ENCODE results near the gene CASTOR2. TPM values are rescaled to one million over a fixed set of nuclear protein-coding genes. Genes with fewer than 3 reads are reported as not detected.
A peak's percentile ranks its signal among the peaks of the same experiment; 100 is the strongest.

CASTOR2 gene
- total RNA-seq, 2 donors from 2014 or later = 96.5 to 116 TPM

GRCh38 chr7:75054744-75055143, 90.2 kb downstream of the CASTOR2 start:
- WGBS, 2 experiments (ENCODE audit: insufficient coverage in 1 of 2, insufficient read length in 1 of 2) = 94 to 98% methylated on average over 3 of the region's 3 CpGs
- H3K27ac Mint-ChIP-seq = peak overlapping the region; percentile 30
- Histone ChIP-seq H3K9me3 (ENCODE audit: control insufficient read depth, low read length) (no peaks in the 10 kb centered on the region), H3K27ac (ENCODE audit: low read depth, low read length) (no peak overlapping the region), H3K36me3 (ENCODE audit: control insufficient read depth, insufficient read depth, low read length) (peaks cover 84% of the 10 kb centered on the region), H3K4me3 (ENCODE audit: low read length) (no peak overlapping the region), H3K9ac (ENCODE audit: extremely low read depth, low read length, poor library complexity, severe bottlenecking) (no peak overlapping the region), H3K4me1 (ENCODE audit: control insufficient read depth, insufficient read depth, low read length) (no peaks in the 10 kb centered on the region), H3K27me3 (ENCODE audit: control insufficient read depth, insufficient read depth, low read length, poor library complexity, severe bottlenecking) (no peaks in the 10 kb centered on the region)
- peaks cover 78% of the 10 kb centered on the region for H3K36me3 Mint-ChIP-seq (ENCODE audit: low read depth)
- H3K4me3 Mint-ChIP-seq = no peak overlapping the region
- H3K4me1 Mint-ChIP-seq = no peaks in the 10 kb centered on the region
- H3K27me3 Mint-ChIP-seq (ENCODE audit: insufficient read depth) = no peaks in the 10 kb centered on the region
- H3K9me3 Mint-ChIP-seq = no peaks in the 10 kb centered on the region
- no peak for TF ChIP-seq CTCF (conservative IDR thresholded peaks at IDR 0.05)
- DNase-seq = no peak

GRCh38 chr7:75055155-75055554, 90.7 kb downstream of the CASTOR2 start:
- no peak for DNase-seq
- Histone ChIP-seq H3K9me3 (ENCODE audit: control insufficient read depth, low read length) (no peaks in the 10 kb centered on the region), H3K27me3 (ENCODE audit: control insufficient read depth, insufficient read depth, low read length, poor library complexity, severe bottlenecking) (no peaks in the 10 kb centered on the region), H3K36me3 (ENCODE audit: control insufficient read depth, insufficient read depth, low read length) (peaks cover 88% of the 10 kb centered on the region), H3K9ac (ENCODE audit: extremely low read depth, low read length, poor library complexity, severe bottlenecking) (no peak overlapping the region), H3K4me1 (ENCODE audit: control insufficient read depth, insufficient read depth, low read length) (no peaks in the 10 kb centered on the region), H3K27ac (ENCODE audit: low read depth, low read length) (no peak overlapping the region), H3K4me3 (ENCODE audit: low read length) (no peak overlapping the region)
- no peaks in the 10 kb centered on the region for H3K27me3 Mint-ChIP-seq (ENCODE audit: insufficient read depth)
- no peak for TF ChIP-seq CTCF (conservative IDR thresholded peaks at IDR 0.05)
- no peaks in the 10 kb centered on the region for H3K4me1 Mint-ChIP-seq
- H3K4me3 Mint-ChIP-seq = no peak overlapping the region
- H3K36me3 Mint-ChIP-seq (ENCODE audit: low read depth) = peaks cover 80% of the 10 kb centered on the region
- 95 to 96% methylated on average over 7 to 9 of the region's 9 CpGs for WGBS, 2 experiments (ENCODE audit: insufficient coverage in 1 of 2, insufficient read length in 1 of 2)
- no peaks in the 10 kb centered on the region for H3K9me3 Mint-ChIP-seq
- H3K27ac Mint-ChIP-seq = peak overlapping the region; percentile 30

- Histone ChIP-seq H3K9ac (ENCODE audit: extremely low read depth, low read length, poor library complexity, severe bottlenecking) (no peak overlapping the region), H3K9me3 (ENCODE audit: control insufficient read depth, low read length) (no peaks in the 10 kb centered on the region), H3K4me3 (ENCODE audit: low read length) (no peak overlapping the region), H3K27me3 (ENCODE audit: control insufficient read depth, insufficient read depth, low read length, poor library complexity, severe bottlenecking) (no peaks in the 10 kb centered on the region), H3K36me3 (ENCODE audit: control insufficient read depth, insufficient read depth, low read length) (peaks cover 89% of the 10 kb centered on the region), H3K27ac (ENCODE audit: low read depth, low read length) (no peak overlapping the region), H3K4me1 (ENCODE audit: control insufficient read depth, insufficient read depth, low read length) (no peaks in the 10 kb centered on the region)
- peaks cover 78% of the 10 kb centered on the region for H3K36me3 Mint-ChIP-seq (ENCODE audit: low read depth)
- no peaks in the 10 kb centered on the region for H3K9me3 Mint-ChIP-seq
- no peaks in the 10 kb centered on the region for H3K27me3 Mint-ChIP-seq (ENCODE audit: insufficient read depth)
- WGBS, 2 experiments (ENCODE audit: insufficient coverage in 1 of 2, insufficient read length in 1 of 2) = 95 to 96% methylated on average over 11 to 14 of the region's 14 CpGs
- no peak overlapping the region for H3K4me3 Mint-ChIP-seq
- no peak for TF ChIP-seq CTCF (conservative IDR thresholded peaks at IDR 0.05)
- H3K4me1 Mint-ChIP-seq = no peaks in the 10 kb centered on the region
- peak overlapping the region; percentile 30 for H3K27ac Mint-ChIP-seq
- DNase-seq = no peak
Observed at GRCh38 chr7:75055830-75056772, 91.6 kb downstream of the CASTOR2 start.

Data from endodermal cell (in vitro differentiated cells).